ENCODE results near the gene SH3PXD2A. TPM values are rescaled to one million over a fixed set of nuclear protein-coding genes. Genes with fewer than 3 reads are reported as not detected.
"Not testable (repeated sequence)": the region's sequence is repeated elsewhere in the genome, so short reads cannot be mapped to it uniquely, and the experiment has no call there.

SH3PXD2A gene
- total RNA-seq, 8 experiments from 2014 or later: 7.8 to 34.3 (median 12.8) TPM

GRCh38 chr10:103637011-103637410, 218.4 kb downstream of the SH3PXD2A start:
- no peak for ATAC-seq (replicated peaks in 6 of 8)
- Histone ChIP-seq H3K4me1 (replicated peaks in 1 of 2) (peaks cover 0 to 15% of the 10 kb centered on the region in 2 donors), H3K4me3 (no peak overlapping the region), H3K27ac (no peak overlapping the region)
- in situ Hi-C loops (cut with MboI; ENCODE audit: low pct_unique_long_range_greater_than_20kb in 2 of 9, low sequenced_read_pairs in 9 of 9, unreplicated experiment in 9 of 9): no loop called here
- 17 to 100% (median 80%) methylated on average over 1 to 8 of the region's 10 CpGs; no CpG with 5 or more reads in 5 of the 10 experiments for WGBS, 10 experiments

GRCh38 chr10:103636492-103636891, 218.9 kb downstream of the SH3PXD2A start:
- in situ Hi-C loops (cut with MboI; ENCODE audit: low pct_unique_long_range_greater_than_20kb in 2 of 9, low sequenced_read_pairs in 9 of 9, unreplicated experiment in 9 of 9): no loop called here
- peak in 6 of 8 experiments; percentile 17 to 52 (median 31) for ATAC-seq (replicated peaks in 6 of 8)
- no peak overlapping the region for H3K4me3 ChIP-seq
- 20 to 82% (median 58%) methylated on average over 1 to 3 of the region's 5 CpGs; no CpG with 5 or more reads in 6 of the 10 experiments for WGBS, 10 experiments
- peaks cover 0 to 14% of the 10 kb centered on the region in 2 donors for H3K4me1 ChIP-seq (replicated peaks in 1 of 2)
- peak overlapping the region in 1 of 2 donors; percentile 19 for H3K27ac ChIP-seq

GRCh38 chr10:103635580-103635979, 219.8 kb downstream of the SH3PXD2A start:
- WGBS, 10 experiments: 10 to 100% (median 88%) methylated on average over 1 to 2 of the region's 5 CpGs; no CpG with 5 or more reads in 5 of the 10 experiments
- Histone ChIP-seq H3K4me3 (no peak overlapping the region), H3K4me1 (replicated peaks in 1 of 2) (peaks cover 0 to 14% of the 10 kb centered on the region in 2 donors), H3K27ac (peak overlapping the region in 1 of 2 donors; percentile 19)
- ATAC-seq (replicated peaks in 6 of 8): no peak
- in situ Hi-C loops (cut with MboI; ENCODE audit: low pct_unique_long_range_greater_than_20kb in 2 of 9, low sequenced_read_pairs in 9 of 9, unreplicated experiment in 9 of 9): no loop called here

DNA sequence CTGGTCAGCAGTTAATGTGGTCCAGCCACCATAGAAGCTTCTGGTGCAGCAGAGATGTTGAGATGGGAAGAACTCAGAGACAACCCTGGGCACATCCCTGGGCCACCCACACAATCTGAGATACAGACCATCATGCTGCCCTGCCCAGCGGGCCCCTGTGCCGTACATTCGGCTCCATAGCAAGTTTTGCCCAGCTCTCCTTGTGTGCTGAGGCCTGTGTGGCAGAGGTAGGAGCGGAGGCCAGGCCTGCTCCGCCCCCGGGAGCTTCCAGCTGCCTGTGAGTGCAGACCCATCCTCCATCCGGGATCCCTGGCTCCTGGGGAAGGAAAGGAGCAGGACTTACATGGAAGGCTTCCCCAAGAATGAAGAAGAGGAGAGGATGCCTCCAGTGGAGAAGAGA, 221.5 kb downstream of the SH3PXD2A start:
- H3K4me1 ChIP-seq (replicated peaks in 1 of 2): peaks cover 0 to 14% of the 10 kb centered on the region in 2 donors
- no peak overlapping the region for H3K27ac ChIP-seq
- no peak overlapping the region for H3K4me3 ChIP-seq
- in situ Hi-C loops (cut with MboI; ENCODE audit: low pct_unique_long_range_greater_than_20kb in 2 of 9, low sequenced_read_pairs in 9 of 9, unreplicated experiment in 9 of 9): no loop called here
- no peak for ATAC-seq (replicated peaks in 6 of 8)
- WGBS, 10 experiments: 80 to 100% (median 94%) methylated on average over 1 to 7 of the region's 7 CpGs; no CpG with 5 or more reads in 4 of the 10 experiments

- H3K27ac ChIP-seq; in situ Hi-C loops (cut with MboI; ENCODE audit: low pct_unique_long_range_greater_than_20kb in 2 of 9, low sequenced_read_pairs in 9 of 9, unreplicated experiment in 9 of 9); ATAC-seq (replicated peaks in 6 of 8); H3K4me3 ChIP-seq: not testable (repeated sequence)
- WGBS, 10 experiments: 33 to 92% (median 86%) methylated on average over 1 to 5 of the region's 6 CpGs; no CpG with 5 or more reads in 2 of the 10 experiments
- H3K4me1 ChIP-seq (replicated peaks in 1 of 2): peaks cover 0 to 10% of the 10 kb centered on the region in 2 donors
Observed at GRCh38 chr10:103632871-103633270, 222.5 kb downstream of the SH3PXD2A start.

DNA sequence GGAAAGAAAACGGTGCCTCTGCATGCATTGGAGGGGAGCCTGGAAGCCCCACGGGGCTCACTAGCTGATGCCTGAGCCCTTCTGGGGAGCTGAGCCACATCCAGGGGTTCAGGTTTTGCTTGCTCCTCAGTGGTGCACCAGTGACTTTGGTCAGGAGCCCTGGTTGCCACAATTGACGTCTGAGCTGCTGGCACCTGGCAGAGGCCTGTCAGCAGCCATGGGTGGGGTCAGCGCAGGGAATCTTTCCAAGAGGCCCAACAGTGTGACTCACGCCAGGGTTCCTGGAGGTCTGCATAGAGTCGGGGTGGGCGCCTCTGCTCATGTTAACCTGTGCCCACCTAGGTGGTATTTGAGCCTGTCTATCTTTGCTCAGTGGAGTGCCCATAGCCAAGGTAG, 223.1 kb downstream of the SH3PXD2A start:
- H3K27ac ChIP-seq: no peak overlapping the region
- in situ Hi-C loops (cut with MboI; ENCODE audit: low pct_unique_long_range_greater_than_20kb in 2 of 9, low sequenced_read_pairs in 9 of 9, unreplicated experiment in 9 of 9): no loop called here
- H3K4me3 ChIP-seq: no peak overlapping the region
- peak in 2 of 8 experiments; percentile 14 to 20 for ATAC-seq (replicated peaks in 6 of 8)
- peaks cover 0 to 8% of the 10 kb centered on the region in 2 donors for H3K4me1 ChIP-seq (replicated peaks in 1 of 2)
- 31 to 100% (median 85%) methylated on average over 1 to 6 of the region's 7 CpGs; no CpG with 5 or more reads in 6 of the 10 experiments for WGBS, 10 experiments

- WGBS, 10 experiments: 17 to 60% (median 50%) methylated on average over 1 of the region's 1 CpG; no CpG with 5 or more reads in 7 of the 10 experiments
- Histone ChIP-seq H3K27ac (no peak overlapping the region), H3K4me3 (no peak overlapping the region), H3K4me1 (replicated peaks in 1 of 2) (no peaks in the 10 kb centered on the region)
- in situ Hi-C loops (cut with MboI; ENCODE audit: low pct_unique_long_range_greater_than_20kb in 2 of 9, low sequenced_read_pairs in 9 of 9, unreplicated experiment in 9 of 9): no loop called here
- no peak for ATAC-seq (replicated peaks in 6 of 8)
Observed at GRCh38 chr10:103630156-103630555, 225.2 kb downstream of the SH3PXD2A start.

GRCh38 chr10:103629581-103629980, 225.8 kb downstream of the SH3PXD2A start:
- in situ Hi-C loops (cut with MboI; ENCODE audit: low pct_unique_long_range_greater_than_20kb in 2 of 9, low sequenced_read_pairs in 9 of 9, unreplicated experiment in 9 of 9): no loop called here
- no peak for ATAC-seq (replicated peaks in 6 of 8)
- H3K27ac ChIP-seq: no peak overlapping the region
- 83 to 100% (median 100%) methylated on average over 1 of the region's 3 CpGs; no CpG with 5 or more reads in 7 of the 10 experiments for WGBS, 10 experiments
- no peaks in the 10 kb centered on the region for H3K4me1 ChIP-seq (replicated peaks in 1 of 2)
- no peak overlapping the region for H3K4me3 ChIP-seq

DNA sequence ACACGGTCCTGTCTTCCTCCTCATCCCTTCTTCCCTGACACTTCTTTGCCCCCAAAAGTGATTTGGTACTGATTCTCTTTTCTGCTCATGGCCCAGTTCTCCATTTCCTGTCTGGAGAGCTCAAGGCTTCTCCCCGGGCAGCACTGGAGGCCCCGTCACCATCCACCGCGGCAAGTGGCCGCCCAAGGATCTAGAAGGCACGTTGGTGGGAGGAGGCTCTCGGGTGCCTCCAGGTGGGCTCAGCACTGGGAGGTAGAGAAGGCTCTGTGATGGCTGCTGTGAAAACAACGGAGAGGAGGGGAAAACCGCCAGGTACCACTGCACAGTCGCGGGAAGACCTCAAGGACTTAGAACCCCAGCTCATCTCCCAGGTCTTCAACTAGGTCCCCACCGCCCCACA, 227.5 kb downstream of the SH3PXD2A start:
- H3K27ac ChIP-seq: no peak overlapping the region
- in situ Hi-C loops (cut with MboI; ENCODE audit: low pct_unique_long_range_greater_than_20kb in 2 of 9, low sequenced_read_pairs in 9 of 9, unreplicated experiment in 9 of 9): no loop called here
- 57 to 100% (median 95%) methylated on average over 1 to 5 of the region's 13 CpGs; no CpG with 5 or more reads in 3 of the 10 experiments for WGBS, 10 experiments

GRCh38 chr10:103627111-103627892, 228.1 kb downstream of the SH3PXD2A start:
- H3K4me1 ChIP-seq (replicated peaks in 1 of 2): no peaks in the 10 kb centered on the region
- no peak overlapping the region for H3K27ac ChIP-seq
- ATAC-seq (replicated peaks in 6 of 8): no peak
- WGBS, 10 experiments: 77 to 98% (median 91%) methylated on average over 3 to 19 of the region's 22 CpGs; no CpG with 5 or more reads in 1 of the 10 experiments
- no peak overlapping the region for H3K4me3 ChIP-seq
- in situ Hi-C loops (cut with MboI; ENCODE audit: low pct_unique_long_range_greater_than_20kb in 2 of 9, low sequenced_read_pairs in 9 of 9, unreplicated experiment in 9 of 9): no loop called here

More for the DNA sequence above, 227.5 kb downstream of the SH3PXD2A start:
- no peak for ATAC-seq (replicated peaks in 6 of 8)
- no peak overlapping the region for H3K4me3 ChIP-seq
- no peaks in the 10 kb centered on the region for H3K4me1 ChIP-seq (replicated peaks in 1 of 2)

DNA sequence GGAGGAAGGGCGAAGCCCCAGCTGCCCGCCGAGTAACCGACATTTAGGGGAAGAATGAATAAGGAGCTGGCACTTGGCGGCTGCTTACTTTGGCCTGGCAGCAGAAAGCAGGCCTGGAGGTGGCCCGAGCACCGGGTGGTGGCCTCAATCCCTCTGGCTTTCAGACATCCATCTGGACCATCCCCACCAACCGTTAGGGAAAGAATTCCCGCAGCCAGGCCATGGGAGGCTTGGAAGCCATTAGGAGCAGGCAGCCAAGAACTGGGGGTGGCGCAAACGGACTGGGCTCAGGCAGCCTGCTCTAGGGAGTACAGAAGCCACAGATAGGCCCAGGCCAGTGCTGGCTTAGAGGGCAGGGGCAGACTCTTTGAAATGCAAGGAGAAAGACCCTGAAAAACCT, 229.2 kb downstream of the SH3PXD2A start:
- ATAC-seq (replicated peaks in 6 of 8): no peak
- Histone ChIP-seq H3K4me1 (replicated peaks in 1 of 2) (no peaks in the 10 kb centered on the region), H3K27ac (no peak overlapping the region), H3K4me3 (no peak overlapping the region)
- 56 to 95% (median 83%) methylated on average over 2 to 7 of the region's 11 CpGs; no CpG with 5 or more reads in 6 of the 10 experiments for WGBS, 10 experiments
- in situ Hi-C loops (cut with MboI; ENCODE audit: low pct_unique_long_range_greater_than_20kb in 2 of 9, low sequenced_read_pairs in 9 of 9, unreplicated experiment in 9 of 9): no loop called here

GRCh38 chr10:103622935-103623574, 232.3 kb downstream of the SH3PXD2A start:
- in situ Hi-C loops (cut with MboI; ENCODE audit: low pct_unique_long_range_greater_than_20kb in 2 of 9, low sequenced_read_pairs in 9 of 9, unreplicated experiment in 9 of 9): no loop called here
- no peak overlapping the region for H3K4me3 ChIP-seq
- ATAC-seq (replicated peaks in 6 of 8): no peak
- no peak overlapping the region for H3K27ac ChIP-seq
- 88 to 100% (median 100%) methylated on average over 1 to 2 of the region's 11 CpGs; no CpG with 5 or more reads in 7 of the 10 experiments for WGBS, 10 experiments
- H3K4me1 ChIP-seq (replicated peaks in 1 of 2): no peaks in the 10 kb centered on the region

DNA sequence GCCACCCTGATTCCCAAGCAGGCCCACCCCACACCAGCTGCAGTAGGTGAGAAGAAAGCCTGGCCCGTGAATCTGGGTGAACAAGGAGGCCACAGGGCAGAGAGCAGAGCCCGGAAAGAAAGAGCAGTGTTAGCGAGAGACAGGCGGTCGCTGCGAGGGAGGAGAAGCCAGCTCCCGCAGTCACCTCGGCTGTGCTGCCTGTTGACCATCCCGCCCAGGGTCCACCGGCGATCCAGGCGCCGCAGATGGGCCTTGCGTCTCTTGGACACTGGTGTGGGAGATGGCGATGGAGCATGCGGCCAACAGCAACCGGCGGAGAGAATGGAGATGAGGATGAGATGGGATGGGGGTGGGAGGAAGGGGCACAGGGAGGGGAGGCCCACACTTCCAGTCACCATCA, 233.1 kb downstream of the SH3PXD2A start:
- in situ Hi-C loops (cut with MboI; ENCODE audit: low pct_unique_long_range_greater_than_20kb in 2 of 9, low sequenced_read_pairs in 9 of 9, unreplicated experiment in 9 of 9): no loop called here
- ATAC-seq (replicated peaks in 6 of 8): no peak
- Histone ChIP-seq H3K27ac (no peak overlapping the region), H3K4me3 (no peak overlapping the region), H3K4me1 (replicated peaks in 1 of 2) (no peaks in the 10 kb centered on the region)
- 80 to 100% (median 100%) methylated on average over 1 to 5 of the region's 18 CpGs; no CpG with 5 or more reads in 7 of the 10 experiments for WGBS, 10 experiments
